NCI-H510A (cell line): ENCODE data around the gene CHRND.

Experiments used
- DNase-seq: peaks from one replicate; lab custom pipeline; 2025; lab: John Stamatoyannopoulos, UW

The CHRND gene

DNA sequence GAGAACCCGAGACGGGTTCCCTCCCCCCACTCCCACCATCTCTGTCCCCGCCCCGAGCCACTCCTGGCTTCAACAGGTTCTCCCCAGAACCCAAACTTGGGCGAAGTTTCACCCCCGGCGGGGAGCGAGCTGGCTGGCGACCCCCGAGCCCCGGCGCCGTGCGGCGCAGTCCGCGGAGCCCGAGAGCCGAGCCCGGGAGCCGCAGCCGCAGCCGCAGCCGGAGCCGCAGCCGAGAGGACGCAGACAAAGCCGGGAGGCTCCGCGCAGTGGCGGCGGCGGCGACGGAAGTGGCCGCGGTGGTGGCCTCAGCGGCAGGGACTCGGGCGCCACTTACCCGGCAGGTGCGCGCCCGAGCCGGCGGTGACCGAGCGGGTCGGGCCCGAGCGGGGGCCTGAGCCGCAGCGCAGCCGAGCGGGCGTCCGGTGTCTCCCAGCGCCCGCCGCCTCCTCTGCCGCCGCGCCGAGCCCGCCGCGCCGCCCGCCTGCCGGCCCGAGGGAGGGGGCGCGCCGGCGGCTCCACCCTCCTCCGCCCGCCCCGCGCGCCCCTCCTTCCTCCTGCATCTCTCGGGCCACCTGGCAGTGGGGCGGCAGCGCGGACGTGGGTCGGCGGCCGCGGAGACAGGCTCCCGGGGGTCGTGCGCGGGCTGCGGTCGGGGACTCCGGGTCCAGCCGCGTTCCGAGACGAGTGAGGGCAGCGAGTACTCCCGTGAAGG lies 38.4 kb upstream of the CHRND start, which contains the start of gene ECEL1:
TSS of gene ECEL1 (minus strand) at position 450 of the 712 bp plus-strand sequence. CDS start 1,181 bp downstream, outside the sequence.
- peak; percentile 43 for DNase-seq

DNA sequence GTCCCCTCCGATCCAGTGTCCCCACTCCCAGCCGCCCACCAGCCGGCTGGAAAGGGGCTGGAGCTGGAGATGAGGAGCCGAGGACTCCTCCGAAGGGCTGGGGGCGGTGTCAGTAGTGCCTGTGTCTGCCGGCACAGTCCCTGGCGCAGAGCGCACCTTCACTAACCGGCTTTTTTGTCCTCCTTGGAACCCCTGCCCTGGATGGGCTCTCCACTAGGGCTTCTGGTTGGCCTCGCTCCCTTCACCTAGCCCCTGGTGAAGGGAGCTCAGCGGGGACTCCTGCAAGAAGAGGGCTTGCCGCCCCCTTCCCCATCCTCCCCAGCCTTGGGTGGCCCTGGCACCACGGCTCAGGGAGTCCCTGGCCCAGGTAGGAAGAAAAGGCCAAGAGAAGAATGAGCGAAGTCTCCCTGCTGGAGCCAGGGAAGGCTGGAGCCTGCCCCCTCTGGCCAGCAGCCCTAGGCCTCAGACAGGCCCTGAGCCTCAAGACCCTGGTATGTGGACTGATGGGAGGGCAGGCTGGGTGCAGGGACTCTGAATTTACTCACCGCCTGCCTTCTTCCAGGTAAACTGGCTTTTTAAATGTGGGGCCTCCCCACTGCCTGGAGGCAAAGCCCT lies 37.8 kb upstream of the CHRND start:
- DNase-seq: no peak

DNA sequence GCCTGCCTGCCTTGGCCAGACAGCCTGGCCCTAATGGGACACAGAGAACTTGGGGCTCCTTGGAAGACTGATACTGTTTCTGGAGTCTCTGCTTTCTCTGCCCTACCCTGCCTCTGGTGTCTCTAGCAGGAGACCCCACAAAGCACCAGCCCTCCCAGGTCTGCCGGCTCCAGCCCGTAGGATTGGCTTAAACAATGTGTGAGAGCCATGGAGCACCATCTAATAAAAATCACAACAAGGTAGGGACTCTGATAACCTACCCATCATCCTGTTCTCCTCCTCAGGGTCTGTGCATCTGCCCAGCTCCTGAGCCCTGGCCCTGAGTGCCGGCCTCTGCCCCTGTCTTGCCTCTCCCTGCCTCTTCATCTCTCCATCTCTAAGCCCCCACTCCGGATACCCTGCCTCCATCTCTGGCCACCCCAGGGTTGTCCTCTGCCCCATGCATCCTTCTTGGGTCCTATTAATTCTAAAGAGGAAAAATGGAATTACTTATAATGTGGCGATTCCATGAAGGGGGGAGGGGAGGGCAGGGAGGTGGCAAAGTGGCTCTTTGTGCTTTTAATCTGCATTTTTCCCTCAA lies 37.1 kb upstream of the CHRND start:
- no peak for DNase-seq

DNA sequence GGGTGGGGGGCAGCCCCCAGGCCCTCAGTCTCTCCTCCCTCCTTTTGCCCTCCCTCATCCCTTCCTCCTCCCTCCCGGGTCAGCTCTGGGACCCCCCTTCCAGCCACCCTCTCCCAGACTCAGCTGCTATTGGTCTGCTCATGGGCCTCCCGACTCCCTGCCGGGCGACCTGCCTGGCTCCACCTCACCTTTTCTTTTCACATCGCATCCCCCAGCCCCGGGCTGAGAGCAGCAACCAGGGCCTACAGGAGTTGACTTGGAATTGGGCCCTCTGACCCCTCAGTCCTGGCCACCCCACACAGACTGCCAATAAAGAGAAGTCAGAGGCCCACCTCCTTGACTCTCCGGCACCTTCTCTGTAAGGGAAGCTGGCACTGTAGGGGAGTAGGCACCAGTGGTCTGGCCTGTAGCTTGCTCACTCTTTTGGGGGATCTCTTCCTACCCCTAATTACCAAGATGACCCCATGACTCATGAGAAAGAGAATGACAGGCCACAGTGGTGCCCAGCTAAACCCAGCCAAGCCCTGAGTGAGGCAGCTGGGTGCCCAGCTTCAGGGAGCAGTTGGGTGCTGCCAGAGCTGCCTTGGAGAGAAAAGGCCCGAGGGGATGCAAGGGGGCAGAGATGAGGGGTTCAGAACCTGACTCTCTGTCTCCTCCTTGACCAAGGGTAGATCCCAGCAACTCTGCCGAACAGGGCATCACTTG lies 36.3 kb upstream of the CHRND start:
- no peak for DNase-seq

DNA sequence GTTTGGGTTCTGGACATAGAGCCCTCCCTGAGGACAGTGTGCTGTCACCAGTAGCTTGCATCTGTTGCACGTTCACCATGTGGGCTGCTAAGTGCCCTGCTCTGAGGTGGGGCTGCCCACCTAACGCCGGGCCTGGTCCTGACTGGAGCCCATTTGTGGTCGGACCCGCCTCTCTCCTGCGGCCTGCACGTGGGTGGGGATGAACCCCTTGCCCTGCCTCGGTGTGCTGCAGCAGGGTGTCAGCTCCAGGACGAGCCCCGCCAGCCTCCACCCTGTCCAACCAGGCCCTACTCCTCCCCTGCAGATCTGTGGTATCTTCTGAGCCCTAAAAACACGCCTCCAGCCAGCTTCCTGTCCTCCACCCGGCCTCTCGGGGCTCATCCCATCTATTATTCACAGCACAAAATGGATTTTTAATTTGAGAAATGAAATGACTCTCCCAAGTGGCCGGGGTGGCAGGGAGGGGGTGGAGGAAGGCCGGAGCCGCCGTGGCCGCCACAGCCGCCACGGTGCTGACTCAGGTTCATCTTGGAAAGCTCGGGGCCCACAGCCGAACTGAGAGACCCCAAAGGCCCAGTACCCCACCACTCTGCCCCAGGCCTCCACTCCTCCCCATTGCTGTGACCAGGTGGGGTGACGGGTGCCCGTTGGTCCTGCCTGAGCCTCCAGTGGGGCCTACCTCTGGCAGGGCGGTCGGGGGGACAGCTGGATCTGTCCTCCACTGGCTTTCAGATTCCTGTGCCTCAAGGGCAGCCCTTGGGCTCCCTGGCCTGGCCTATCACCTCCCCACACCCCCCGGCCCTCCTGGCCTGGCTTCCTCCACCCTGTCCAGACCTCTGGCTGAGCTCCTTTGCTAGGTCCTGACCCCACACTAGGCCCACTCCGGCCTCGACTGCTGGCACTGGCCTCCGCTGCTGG lies 35.5 kb upstream of the CHRND start:
- DNase-seq: no peak

DNA sequence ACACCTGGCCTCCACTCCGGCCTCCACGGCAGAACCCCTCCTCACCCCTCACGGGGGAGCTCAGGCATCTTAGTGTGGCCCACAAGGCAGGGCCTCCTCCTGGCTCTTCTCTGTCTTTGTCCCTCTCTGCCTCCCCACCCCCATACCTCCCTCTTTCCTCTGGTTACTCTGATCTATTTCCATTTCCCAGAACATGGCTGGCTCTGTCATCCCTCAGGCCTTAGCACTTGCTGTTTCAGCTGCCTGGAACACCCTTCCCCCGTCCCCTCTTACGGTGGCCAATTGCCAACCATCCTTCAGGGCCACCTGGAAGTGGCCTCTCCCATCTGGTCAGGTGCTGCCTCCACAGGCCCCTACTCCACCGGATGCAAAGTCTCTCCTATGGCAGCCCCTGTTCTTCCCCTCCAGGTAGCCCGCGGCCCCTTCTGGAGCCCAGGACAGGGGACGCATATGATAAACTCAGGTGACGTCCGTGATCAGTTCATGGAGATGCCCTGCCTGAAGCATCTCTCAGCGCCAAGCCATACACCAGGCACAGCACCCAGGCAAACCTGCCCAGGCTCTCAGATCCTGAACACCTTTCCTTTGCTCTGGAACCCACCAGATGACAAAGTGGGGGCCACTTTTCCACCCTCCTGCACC lies 34.7 kb upstream of the CHRND start:
- peak; percentile 38 for DNase-seq

DNA sequence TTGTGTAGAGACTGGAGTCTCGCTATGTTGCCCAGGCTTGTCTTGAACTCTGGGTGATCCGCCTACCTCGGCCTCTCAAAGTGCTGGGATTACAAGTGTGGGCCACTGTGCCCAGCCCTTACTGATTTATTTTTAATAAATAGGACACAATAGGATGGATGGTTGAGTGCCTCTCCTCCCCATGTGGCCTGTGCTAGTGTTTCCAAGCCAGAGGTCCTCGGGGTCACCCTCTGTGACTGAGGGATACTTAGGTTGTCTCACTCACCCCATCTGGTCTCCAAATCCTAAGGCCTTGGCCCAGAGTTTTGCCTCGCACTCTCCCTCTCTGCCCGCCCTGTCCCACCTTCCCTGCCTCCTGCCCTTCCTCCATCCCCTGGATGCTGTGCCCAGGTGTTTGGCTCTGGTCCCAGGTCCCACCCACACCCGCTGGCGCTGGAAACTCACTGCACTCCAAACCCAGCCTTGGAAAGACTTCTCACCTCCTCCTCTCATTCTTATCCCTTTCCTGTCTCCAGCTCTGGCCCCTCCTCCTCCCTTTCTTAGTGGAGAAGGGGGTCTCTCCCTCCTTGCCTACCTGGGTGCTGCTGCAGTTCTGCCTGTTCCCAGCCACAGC lies 33.6 kb upstream of the CHRND start:
- no peak for DNase-seq

DNA sequence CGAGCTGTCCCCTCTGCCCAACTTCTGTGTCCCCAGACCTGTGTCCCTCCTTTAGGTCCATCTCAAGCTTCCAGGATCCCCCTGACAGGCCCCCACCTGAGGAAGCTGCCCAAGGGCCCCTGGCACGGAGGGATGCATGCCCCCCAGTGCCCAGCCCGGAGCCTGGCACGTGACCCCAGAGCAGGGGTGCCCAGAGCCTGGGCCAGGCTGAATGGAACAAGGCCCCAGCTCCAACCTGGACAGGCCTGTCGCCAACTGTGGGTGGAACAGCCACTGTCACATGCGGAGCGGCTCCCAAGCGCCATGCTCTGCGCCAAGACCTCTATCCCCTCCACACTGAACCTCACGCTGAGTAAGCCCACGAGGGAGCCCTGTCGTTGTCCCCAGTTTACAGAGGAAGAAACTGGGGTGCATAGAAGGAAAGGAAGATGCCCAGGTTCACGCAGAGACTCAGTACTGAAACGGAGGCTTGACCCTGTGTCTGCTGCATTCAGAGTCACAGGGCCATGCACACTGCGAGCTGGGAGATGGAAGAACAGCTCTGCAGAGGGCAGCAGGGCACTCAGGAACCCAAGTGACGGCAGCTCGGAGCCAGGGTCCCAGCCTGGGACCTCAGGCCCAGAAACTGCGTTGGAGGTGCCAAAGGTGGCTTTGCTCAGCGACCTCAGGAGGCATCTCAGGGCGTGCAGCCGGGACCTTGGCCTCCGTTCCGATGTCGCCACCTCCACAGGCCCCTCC lies 32.8 kb upstream of the CHRND start:
- DNase-seq: no peak

DNA sequence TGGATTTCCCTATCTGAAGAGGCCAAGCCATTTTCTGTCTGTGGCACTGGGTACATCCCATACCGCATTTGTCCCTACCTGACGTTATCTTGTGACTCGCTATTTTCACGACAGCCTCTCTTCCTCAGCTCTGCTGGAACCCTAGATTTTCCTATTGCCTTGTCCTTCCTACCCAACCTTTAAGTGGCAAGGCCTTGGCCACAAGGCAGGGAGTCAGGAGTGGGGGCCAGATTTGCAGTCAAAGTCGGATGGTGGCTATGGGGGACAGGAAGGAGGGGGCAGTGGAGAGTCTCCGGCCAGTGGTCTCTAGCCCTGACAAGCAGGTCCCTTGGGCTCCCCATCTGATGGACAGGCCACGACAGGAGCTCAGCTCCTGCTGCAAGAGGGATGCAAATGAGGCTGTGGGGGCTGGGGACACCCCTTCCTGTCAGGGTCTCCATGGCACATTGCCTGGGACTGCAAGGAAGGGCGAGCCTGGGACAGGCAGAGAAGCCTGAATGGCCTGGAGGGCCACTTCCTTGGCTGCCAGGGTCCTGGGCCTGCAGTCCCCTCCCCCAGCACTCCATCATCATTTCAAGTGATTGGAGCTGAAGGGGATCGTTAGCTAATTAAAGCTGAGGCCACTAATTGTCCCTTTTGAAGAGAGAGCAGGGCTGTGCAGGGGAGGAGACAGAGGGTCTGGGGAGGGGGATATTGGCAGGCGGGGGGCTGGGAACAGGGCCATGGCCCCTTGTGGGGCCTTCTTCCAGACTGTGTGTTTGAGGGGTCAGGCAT lies 32.1 kb upstream of the CHRND start:
- no peak for DNase-seq

DNA sequence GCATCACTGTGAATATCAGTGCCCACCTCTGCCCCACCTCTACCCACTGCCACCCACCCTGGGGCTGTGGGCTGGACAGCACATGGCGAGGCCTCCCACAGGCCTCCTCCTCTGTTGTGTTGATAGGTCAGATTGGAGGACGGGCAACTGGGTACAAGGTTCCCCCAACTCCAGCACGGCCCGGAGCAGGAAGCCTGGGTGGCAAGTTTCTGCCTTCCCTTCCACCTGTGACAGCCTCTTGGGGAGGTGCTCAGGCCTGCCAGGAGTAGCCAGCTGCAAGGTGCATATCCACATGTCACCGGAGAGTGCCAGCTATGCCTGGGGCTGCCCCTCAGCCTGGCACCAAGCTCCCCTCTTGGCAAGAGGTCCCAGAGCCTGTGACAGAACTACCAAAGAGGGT lies 31.4 kb upstream of the CHRND start:
- DNase-seq: no peak

DNA sequence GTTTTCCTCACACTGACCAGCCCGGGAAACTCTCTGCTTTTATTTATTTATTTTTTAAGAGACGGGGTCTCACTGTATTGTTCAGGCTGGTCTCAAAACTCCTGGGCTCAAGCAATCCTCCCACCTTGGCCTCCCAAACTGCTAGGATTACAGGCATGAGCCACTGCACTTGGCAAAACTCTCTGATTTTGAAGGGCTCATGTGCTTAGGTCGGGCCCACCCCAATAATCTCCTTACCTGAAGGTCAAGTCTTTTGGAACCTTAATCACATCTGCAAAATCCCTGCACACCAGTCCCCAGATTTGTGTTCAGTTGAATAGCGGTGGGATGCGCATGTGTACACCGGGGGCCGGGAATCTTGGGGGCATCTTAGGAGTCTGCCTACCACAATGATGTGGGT lies 30.7 kb upstream of the CHRND start:
- no peak for DNase-seq

DNA sequence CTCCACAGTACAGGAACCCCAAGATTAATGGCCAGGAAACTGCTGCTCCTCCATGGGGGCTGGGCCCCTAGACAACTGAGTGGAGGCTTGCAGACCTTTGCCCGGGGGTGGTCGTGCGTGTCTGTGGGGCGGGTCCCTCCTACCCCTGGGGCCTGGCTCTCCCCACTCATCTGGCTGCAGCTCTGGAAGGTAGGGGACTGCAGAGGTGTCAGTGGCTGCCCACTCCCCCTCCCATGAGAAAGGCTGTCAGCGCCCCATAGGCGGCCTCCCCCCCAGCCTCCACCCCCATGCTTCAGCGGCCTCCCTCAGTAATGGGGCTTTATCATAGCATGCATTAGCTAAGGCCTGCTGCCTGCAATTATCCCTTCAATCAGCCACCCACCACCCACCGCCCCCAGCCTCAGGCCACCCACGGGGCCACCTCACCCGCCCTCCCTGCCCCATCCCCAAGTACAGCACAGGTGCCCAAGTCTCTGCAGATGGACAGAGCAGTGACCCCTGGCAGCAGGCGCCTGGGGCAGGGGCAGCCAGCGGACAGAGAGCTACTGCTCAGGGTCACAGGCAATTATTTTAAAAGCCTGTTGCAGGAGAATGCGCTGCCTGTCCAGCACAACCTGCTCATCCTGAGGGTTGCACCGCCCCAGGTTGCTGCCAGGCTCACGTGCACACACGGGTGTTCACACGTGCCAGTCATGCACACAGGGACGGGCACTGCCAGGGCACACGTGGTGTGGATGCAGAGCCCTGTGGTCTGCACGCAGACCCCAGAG lies 29.3 kb upstream of the CHRND start:
- DNase-seq: no peak

DNA sequence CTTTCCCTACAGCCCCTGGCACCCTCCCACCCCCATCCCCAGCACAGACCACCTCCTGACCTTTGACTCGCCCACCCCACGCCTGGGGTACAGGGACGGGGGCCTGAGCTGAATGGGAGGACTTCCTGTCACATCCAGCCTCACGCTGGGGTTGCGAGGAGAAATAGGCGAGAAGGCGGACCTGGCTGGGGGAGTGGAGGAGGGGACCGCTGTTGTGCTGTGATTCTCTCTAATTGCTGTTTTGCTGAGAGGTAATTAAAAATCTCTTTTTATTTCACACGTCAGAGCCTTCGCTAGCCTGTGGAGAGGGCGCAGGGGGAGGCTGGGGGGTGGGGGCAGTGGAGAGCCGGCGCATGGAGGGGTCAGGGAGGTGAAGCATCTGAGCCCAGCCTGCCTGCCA lies 28.6 kb upstream of the CHRND start:
- DNase-seq: no peak

DNA sequence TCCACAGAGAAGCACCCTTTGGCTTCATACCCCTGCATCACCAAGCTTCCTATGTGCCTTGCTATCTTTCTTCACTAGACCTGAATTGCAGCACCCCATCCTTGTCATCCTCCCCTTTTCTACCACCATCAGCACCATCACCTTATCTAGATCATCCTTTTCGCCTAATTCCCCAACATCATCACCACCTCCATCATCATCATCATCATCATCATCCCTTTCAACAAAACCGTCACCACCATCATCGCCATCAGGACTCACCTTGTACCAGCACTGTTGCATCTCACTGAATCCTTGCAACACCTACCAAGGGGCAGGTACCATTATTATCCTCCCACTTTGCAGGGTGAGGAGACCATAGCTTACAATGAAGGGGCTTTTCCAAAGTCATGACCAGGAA lies 27.5 kb upstream of the CHRND start:
- no peak for DNase-seq

DNA sequence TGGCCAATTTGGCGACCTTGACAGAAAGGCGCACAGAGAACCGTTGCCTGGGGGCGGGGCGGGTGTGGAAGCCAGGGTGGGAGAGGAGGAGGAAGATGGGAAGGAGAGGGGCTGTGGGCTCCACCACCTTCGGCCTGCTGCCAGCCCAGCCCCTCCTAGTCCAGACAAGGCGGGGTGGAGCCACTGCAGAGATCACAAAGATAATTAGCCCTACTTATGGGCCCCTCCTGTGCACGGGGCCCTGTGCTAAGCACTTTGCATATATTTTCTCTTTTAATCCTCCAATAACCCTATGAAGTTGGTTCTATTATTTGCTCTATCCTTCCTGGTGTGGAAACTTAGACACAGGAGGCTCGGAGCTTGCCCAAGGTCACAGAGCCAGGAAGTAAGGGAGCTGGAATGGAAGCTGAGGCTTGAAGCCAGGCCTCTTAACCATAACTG lies 24.6 kb upstream of the CHRND start:
- no peak for DNase-seq

DNA sequence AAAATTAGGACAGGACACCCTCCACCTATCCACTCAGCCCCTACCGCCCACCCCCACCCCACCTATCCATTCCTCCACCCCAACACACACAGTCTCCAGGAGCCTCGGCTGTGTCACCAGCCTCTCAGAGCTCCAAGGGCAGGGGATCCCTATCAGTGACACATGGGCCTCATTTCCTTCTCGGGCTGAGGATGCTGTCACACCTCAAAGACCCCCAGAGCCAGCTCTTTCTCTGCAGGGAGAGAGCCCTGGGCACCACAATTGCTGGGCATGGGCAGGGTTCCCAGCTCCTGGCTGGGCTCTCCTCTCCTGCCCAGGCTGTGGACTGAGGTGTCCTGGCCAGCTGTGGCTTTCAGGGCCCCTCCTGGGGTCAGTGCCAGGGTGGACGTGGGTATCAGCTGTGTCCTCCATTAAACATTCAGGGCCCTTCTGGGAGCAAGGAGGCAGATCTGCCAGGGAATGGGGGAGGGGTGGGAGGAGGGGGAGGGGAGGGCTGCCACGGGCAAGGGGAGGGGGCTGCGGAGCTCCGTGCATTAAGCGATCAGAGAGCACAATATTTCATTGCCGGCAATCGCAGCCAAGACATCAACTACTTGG lies 24.1 kb upstream of the CHRND start:
- no peak for DNase-seq

DNA sequence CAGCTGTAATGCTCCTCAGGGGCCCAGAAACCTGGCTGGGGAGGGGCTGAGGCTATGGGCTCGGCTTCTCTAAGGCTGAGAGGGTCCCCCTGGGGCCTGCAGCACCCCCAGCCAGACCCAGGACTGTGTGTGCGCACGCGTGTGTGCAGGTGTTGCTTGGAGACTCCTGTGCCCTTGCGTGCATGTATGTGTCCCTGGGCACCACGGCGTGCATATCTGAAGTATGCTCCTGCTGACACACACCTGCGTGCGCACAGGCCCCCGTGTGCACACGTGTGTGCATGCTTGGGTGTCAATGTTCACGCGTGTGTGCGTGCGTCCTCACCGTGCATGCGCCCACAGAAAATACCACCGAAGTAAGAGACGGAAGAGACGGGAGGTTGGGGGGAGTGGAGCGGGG lies 23.4 kb upstream of the CHRND start:
- DNase-seq: no peak
